ENCODE measurements around the gene STIMATE.

GRCh38 chr3:52813810-52814209, 83.5 kb downstream of the STIMATE start:
- TF ChIP-seq POLR2AphosphoS5 (IDR thresholded peaks at IDR 0.05) (no peak), CTCF (IDR thresholded peaks at IDR 0.05) (no peak), POLR2A (IDR thresholded peaks at IDR 0.05) (no peak)

Data from prostate gland (tissue), 2 donors.